H1 (cell line): ENCODE data around the gene ACTN4.

Source experiments
- EP300 ChIP-seq, 2 experiments: IDR thresholded peaks; 1 replicate in 1 of 2; 2 replicates in 1 of 2; pipeline ENCODE4 v1.6.1; 2011 to 2012; ENCODE audit warnings: low read depth in 2 of 2, low read length in 2 of 2, mild to moderate bottlenecking in 2 of 2, borderline replicate concordance in 1 of 2, inconsistent platforms in 1 of 2, moderate library complexity in 1 of 2
- GABPA ChIP-seq: IDR thresholded peaks from 2 replicates; pipeline ENCODE4 v1.6.1; 2011; ENCODE audit warnings: mild to moderate bottlenecking, low read length, moderate library complexity, borderline replicate concordance; ENCODE audit not compliant: insufficient read depth
- PHF8 ChIP-seq: fragments of 200-600 bp; sonication (generic); conservative IDR thresholded peaks from 2 replicates; pipeline ENCODE4 v1.7.1; 2012; ENCODE audit warnings: low read depth, mild to moderate bottlenecking, inconsistent platforms, low read length, moderate library complexity
- SP1 ChIP-seq: IDR thresholded peaks from 2 replicates; pipeline ENCODE4 v1.6.1; 2011; ENCODE audit warnings: low read depth, low read length
- TAF1 ChIP-seq: IDR thresholded peaks from 2 replicates; pipeline ENCODE4 v1.6.1; 2011; ENCODE audit warnings: mild to moderate bottlenecking, low read depth, low read length
- USF2 ChIP-seq: IDR thresholded peaks from 2 replicates; pipeline ENCODE4 v1.6.1; 2011; ENCODE audit warnings: low read length, improper control_type of control experiment
- TF ChIP-seq, protein P1 (sequence below), 3 experiments: IDR thresholded peaks; 1 replicate in 2 of 3; 2 replicates in 1 of 3; pipeline versions ENCODE4 v1.5.1 to v1.6.1; 2011; ENCODE audit warnings: low read length in 3 of 3, mild to moderate bottlenecking in 3 of 3, inconsistent platforms in 2 of 3, low read depth in 1 of 3, moderate library complexity in 1 of 3; ENCODE audit not compliant: insufficient read depth in 1 of 3; ENCODE audit errors: control extremely low read depth in 1 of 3

DNA sequence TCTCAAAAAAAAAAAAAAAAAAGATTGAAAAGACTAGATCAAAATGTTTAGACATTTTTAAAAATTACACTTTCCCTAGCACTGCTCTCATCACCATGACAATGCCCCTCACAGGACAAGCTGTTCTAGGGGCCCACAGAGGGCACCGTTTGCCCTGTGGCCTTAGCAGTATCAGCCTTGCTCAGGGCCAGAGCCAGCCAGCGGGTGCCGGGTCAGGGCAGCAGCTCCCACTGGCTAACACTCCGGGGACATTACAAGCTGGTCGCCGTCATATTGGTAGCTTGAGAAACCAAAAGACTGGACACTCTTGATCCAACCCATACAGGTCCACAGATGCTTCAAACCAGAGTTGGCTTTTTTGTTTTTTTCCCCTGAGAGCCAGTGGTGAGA is 78.8 kb downstream of the ACTN4 start:
- TF ChIP-seq SP1 = no peak
- TF ChIP-seq, protein P1, sequence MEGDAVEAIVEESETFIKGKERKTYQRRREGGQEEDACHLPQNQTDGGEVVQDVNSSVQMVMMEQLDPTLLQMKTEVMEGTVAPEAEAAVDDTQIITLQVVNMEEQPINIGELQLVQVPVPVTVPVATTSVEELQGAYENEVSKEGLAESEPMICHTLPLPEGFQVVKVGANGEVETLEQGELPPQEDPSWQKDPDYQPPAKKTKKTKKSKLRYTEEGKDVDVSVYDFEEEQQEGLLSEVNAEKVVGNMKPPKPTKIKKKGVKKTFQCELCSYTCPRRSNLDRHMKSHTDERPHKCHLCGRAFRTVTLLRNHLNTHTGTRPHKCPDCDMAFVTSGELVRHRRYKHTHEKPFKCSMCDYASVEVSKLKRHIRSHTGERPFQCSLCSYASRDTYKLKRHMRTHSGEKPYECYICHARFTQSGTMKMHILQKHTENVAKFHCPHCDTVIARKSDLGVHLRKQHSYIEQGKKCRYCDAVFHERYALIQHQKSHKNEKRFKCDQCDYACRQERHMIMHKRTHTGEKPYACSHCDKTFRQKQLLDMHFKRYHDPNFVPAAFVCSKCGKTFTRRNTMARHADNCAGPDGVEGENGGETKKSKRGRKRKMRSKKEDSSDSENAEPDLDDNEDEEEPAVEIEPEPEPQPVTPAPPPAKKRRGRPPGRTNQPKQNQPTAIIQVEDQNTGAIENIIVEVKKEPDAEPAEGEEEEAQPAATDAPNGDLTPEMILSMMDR (IDR thresholded peaks at IDR 0.05; ENCODE audit: control extremely low read depth in 1 of 3, insufficient read depth in 1 of 3, low read depth in 1 of 3, low read length in 3 of 3) = no peak
- no peak for TF ChIP-seq TAF1
- no peak for TF ChIP-seq PHF8
- no peak for TF ChIP-seq USF2
- no peak for TF ChIP-seq GABPA
- no peak for TF ChIP-seq EP300 (IDR thresholded peaks at IDR 0.05; ENCODE audit: borderline replicate concordance in 1 of 2, low read depth in 2 of 2, low read length in 2 of 2)
